Stimulated activated CD4-positive, alpha-beta T cell treated with anti-CD3 and anti-CD28 coated beads, Interleukin-15, amount 100 ng/mL, for 1 hour (primary cell): ENCODE data around the gene SIPA1L3.
"Not testable (repeated sequence)": the region's sequence is repeated elsewhere in the genome, so short reads cannot be mapped to it uniquely, and the experiment has no call there.

Experiments used
- DNase-seq, 2 donors: peaks; one replicate each; pipeline ENCODE4 v3.0.0-alpha.2; 2020; ENCODE audit warnings: low read depth in 1 of 2, low spot score in 1 of 2

SIPA1L3 gene

GRCh38 chr19:37914908-37915307 lies 7.9 kb downstream of the SIPA1L3 start:
- no peak for DNase-seq

GRCh38 chr19:37920591-37921450 lies 13.8 kb downstream of the SIPA1L3 start:
- no peak for DNase-seq

DNA sequence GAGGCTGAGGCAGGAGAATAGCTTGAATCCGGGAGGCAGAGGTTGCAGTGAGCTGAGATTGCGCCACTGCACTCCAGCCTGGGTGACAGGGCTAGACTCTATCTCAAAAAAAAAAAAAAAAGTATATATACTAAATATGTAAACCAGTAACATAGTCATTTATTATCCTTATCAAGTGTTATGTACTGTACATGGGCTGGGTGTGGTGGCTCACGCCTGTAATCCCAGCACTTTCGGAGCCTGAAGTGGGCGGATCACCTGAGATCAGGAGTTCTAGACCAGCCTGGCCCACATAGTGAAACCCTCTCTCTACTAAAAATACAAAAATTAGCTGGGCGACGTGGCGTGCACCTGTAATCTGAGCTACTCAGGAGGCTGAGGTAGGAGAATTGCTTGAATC lies 17.6 kb downstream of the SIPA1L3 start:
- not testable (repeated sequence) for DNase-seq

GRCh38 chr19:37925212-37925611 lies 18.2 kb downstream of the SIPA1L3 start:
- no peak for DNase-seq

GRCh38 chr19:37926255-37926654 lies 19.2 kb downstream of the SIPA1L3 start:
- DNase-seq = no peak

DNA sequence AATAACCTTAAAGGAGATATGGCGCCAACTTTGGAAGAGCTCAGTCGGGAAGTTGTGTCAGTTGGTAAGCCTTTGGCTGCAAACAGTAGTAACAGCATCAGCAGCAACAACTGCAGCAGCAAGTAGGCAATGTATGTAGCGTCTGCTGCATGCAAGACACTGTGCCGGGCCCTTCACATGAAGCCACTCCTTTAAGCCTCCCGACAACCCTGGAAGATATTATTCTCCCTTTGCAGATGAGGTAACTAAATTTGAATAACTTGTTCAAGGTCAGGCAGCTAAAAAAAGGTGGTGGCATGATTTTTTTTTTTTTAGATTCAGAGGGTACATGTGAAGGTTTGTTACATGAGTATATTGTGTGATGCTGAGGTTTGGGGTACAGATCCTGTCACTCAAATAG lies 19.7 kb downstream of the SIPA1L3 start:
- no peak for DNase-seq

DNA sequence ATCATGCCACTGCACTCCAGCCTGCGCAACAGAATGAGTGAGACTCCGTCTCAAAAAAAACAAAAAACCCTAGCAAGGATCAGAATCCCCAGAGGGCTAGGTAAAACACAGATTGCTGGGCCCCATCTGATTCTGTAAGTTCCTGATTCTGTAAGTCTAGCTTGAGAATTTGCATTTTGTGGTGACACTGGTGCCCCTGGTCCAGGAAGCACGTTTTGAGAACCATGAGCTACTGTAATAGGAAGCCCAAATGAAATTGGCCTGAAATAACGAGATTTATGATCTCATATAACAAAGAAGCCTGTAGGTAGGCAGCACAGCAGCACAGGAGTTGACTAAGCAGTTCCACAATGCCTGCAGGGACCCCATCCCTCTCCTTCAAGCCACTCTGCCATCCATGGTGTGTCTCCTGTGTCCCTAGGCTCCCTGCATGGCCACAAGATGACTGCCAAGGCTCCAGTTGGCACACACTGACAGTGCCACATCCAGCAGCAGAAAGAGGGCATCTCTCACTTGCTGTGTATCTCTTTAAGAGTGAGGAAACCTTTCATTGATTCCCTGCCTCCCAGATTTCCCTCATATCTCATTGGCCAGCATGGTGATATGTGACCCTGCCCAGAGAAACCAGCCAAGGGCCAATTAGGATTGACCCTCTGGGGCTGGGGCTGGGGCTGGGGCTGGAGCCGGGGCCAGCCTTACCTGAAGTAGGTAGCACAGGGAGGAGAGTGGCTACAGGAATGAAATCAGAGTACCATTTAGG lies 21.7 kb downstream of the SIPA1L3 start:
- DNase-seq = no peak

GRCh38 chr19:37929355-37929923 lies 22.4 kb downstream of the SIPA1L3 start:
- DNase-seq = no peak

GRCh38 chr19:37930416-37930815 lies 23.4 kb downstream of the SIPA1L3 start:
- DNase-seq = no peak

DNA sequence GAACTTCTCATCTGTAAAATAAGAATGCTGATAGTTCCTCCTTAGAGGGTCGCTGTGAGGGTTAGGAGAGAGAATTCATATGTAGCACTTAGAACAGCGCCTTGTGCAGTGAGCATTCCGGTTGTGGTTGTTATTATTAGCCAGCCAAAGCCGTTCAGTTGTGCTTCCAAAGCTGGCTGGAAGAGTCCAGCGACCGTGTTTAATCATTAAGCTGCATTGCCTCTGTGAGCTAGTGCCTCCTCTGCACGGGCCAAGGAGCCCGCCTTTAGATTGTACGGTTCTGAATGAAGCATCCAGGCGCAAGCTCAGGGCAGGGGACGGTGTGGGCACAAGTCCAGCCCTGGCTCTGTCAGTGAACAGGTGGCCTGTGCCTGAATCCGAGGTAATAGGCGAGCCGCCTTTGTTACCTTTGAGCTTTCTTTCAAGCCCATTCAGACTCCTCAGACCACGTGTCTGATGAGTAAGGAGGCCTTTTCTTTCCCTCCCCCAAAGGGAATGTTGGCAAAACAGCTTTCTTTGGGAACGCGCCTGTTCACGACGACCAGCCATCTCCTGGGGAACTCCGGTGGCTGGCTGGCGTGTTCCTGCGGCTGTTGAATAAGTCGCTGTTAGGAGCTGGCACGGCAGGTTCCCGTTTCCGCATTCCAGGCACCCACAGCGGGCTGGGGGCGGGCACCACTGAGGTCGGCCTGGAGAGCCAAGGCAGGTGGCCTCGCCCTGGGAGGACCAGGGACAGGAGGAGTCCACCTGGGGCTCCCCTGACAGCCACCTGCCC lies 25.1 kb downstream of the SIPA1L3 start:
- no peak for DNase-seq

- DNase-seq = no peak
Measured at GRCh38 chr19:37932985-37933936, 26.3 kb downstream of the SIPA1L3 start.

GRCh38 chr19:37933937-37934358 lies 26.9 kb downstream of the SIPA1L3 start:
- DNase-seq = no peak

DNA sequence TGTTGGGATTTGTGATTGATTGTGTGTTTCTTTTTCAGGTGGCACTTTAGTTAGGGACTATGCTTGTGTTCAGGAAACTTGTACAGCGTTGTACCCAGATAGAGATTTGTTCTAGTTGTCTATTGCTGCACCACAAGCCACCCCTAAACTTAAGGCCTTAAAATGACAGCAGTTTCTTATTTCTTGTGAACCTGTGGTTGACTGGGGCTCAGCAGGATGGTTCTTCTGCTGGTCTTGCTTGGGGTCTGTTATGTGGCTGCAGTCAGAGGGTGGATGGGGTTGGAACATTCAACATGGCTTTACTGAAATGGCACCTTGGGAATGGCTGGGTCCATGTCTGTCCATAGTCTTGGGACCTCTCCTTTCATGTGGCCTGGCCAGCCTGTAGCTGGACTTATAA lies 28.3 kb downstream of the SIPA1L3 start:
- DNase-seq = no peak

GRCh38 chr19:37936166-37936565 lies 29.2 kb downstream of the SIPA1L3 start:
- no peak for DNase-seq

DNA sequence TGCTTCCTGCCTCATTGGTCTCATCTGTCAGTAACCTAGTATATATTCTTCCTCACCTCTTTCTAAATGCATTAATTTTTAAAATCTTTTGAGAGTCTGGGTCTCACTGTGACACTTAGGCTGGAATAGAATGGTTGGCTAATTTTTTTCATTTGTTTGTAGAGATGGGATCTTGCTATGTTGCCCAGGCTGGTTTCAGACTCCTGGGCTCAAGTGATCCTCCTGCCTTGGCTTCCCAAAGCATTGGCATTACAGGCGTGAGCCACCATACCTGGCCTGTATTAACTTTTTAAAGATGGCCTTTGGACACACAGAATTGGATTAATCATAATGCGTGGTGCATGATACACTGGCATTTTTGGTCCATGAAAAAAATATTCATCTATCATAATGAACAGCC lies 29.9 kb downstream of the SIPA1L3 start:
- no peak for DNase-seq

DNA sequence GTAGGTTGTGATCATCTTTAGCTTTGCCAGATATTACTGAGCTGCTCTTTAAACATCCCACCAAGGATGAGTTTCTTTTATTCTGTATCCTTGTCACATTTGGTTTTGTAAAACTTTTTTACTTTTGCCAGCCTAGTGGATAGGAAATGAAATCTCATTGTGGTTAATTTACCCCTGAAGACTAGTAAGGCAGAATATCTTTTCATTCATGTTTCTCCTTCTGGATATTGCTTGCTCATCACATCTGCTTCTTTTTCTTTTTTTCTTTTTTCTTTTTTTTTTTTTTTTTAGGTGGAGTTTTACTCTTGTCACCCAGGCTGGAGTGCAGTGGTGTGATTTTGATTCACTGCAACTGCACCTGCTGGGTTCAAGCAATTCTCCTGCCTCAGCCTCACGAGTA lies 31.3 kb downstream of the SIPA1L3 start:
- DNase-seq = no peak

DNA sequence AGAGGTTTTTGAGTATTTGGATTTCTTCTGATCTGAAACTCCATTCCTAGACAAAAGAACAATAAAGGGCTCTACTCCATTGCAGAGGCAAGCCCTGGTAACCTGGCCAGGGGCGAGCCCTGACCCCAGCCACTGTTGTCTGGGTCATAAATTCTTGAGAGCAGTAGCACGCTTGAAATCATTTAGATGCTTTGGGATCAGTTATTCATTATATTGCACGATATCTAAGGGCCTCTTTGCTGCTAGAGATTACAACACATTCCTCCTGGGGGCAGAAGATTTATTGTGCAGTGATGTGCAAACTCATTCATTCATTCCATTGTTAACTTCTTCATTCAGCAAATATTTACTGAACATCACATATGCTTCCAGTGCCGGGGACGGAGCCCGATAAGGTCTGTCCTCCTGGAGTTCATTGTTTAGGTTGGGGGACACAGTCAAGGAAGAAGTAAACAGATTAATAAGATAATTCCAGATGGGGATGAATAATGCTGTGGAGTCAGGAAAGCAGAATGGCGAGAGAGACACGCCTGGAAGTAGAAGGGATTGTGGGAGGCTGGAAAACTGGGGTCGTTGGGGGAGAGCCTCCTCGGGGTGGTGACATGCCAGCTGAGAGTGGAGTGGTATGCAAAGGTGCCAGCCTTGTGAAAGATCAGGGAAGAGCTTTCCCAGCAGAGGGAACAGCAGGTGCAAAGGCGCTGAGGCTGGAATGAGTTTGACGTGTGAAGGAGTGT lies 34.9 kb downstream of the SIPA1L3 start:
- no peak for DNase-seq

- DNase-seq = no peak
Measured at GRCh38 chr19:37942516-37942902, 35.5 kb downstream of the SIPA1L3 start.

DNA sequence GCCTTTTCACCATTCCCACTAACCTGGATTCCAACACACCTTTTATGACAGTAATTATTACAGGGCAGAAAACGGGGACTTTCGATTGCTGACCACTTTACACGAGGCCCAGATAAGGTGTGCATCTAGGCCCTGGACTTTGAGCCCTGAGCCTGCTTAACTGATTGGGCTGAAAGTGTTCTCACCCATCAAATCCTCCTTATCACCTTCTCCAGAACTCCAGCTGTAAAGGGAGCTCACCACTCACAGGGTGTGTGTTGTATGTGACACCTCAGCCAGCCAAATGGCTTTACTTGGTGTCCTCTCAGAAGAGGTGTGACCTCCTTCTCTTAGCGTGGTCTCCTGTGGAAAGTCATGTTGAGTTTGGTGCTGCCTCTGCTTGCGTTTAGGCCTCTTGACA lies 36.5 kb downstream of the SIPA1L3 start:
- no peak for DNase-seq

DNA sequence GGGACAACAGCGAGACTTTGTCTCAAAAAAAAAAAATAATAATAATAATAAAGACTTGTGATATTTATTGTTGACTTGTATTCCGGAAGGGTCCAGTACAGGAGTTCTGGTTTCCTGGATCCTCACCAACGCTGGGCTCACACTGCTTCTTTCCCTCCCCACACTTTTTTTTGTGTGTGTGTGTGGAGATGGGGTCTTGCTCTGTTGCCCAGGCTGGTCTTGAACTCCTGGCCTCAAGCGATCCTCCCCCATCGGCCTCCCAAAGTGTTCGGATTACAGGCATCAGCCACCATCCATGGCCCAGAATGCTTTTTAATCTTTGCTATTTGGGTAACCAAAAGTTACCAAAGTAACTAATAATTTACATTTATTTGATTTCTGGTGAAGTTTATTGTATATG lies 39.1 kb downstream of the SIPA1L3 start:
- DNase-seq = no peak
